ENCODE results near the gene EIF4E1B. TPM values are rescaled to one million over a fixed set of nuclear protein-coding genes. Genes with fewer than 3 reads are reported as not detected.

Gene EIF4E1B
- total and polyA plus RNA-seq, 2 experiments from 2014 or later = 0.17 TPM; not detected in 1

DNA sequence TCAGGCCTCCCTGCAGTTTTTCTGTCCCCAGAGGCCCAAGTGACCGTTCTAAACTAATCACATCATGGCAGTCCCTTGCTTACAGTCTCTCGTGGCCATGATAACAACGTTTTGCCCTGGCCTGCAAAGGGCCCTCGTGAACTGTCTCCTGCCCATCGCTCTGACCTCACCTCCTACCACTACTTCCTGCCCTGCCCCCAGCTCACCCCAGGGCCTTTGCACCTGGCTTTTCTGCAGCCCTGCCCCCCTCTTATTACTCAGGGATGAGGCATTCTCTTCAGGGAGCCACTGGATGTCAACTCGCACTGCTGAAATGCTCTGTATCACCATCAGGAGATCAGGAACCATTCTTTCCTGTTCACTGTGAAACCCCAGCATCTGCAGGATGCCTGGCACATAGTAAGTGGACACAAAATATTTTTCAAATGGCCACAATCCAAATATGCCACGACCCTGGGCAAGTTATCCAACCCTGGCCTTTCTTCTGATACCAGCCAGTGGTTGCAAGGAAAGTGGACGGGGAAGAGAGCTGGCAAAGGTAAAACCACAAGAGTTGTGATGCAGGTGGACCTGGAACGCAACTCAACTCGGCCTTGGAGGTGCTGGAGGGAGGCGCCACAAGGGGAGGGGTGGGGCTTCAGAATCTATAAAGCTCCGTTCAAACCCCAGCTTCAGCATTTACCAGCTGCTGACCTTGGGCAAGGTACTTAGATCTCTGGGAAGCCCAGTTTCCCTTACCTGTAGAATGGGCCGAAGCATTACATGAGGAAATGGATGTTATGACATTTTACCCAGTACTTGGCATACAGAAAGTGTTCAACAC, 1.9 kb upstream of the EIF4E1B start:
- TF ChIP-seq ZNF331 (CRISPR knock-in tag; IDR thresholded peaks at IDR 0.05; ENCODE audit: low read depth) = no peak
- TF ChIP-seq JUNB (IDR thresholded peaks at IDR 0.05; ENCODE audit: unreplicated experiment) = no peak
- TF ChIP-seq, protein P1, sequence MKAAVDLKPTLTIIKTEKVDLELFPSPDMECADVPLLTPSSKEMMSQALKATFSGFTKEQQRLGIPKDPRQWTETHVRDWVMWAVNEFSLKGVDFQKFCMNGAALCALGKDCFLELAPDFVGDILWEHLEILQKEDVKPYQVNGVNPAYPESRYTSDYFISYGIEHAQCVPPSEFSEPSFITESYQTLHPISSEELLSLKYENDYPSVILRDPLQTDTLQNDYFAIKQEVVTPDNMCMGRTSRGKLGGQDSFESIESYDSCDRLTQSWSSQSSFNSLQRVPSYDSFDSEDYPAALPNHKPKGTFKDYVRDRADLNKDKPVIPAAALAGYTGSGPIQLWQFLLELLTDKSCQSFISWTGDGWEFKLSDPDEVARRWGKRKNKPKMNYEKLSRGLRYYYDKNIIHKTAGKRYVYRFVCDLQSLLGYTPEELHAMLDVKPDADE (IDR thresholded peaks at IDR 0.05) = no peak
- no peak for TF ChIP-seq ZNF114 (CRISPR knock-in tag; IDR thresholded peaks at IDR 0.05)
- TF ChIP-seq ZNF462 (CRISPR knock-in tag; IDR thresholded peaks at IDR 0.05) = no peak
- TF ChIP-seq STAT1 (IDR thresholded peaks at IDR 0.05; ENCODE audit: unreplicated experiment) = no peak
- TF ChIP-seq EZH2phosphoT487 (IDR thresholded peaks at IDR 0.05; ENCODE audit: unreplicated experiment) = no peak
- no peak for TF ChIP-seq EZH2 (IDR thresholded peaks at IDR 0.05; ENCODE audit: low read depth, unreplicated experiment)
- Histone ChIP-seq H2AFZ (no peak overlapping the region), H3K4me3 (peak overlapping the region; percentile 87), H3K9me2 (ENCODE audit: insufficient read depth) (no peaks in the 10 kb centered on the region), H4K20me1 (replicated peaks; ENCODE audit: insufficient read depth) (peaks cover 6% of the 10 kb centered on the region; the same call in 1 of the 2 replicates), H3K27me3 (ENCODE audit: insufficient read depth) (peaks cover 41% of the 10 kb centered on the region), H3K79me2 (replicated peaks; ENCODE audit: insufficient read depth) (no peaks in the 10 kb centered on the region), H3F3A (replicated peaks; ENCODE audit: low read depth) (peaks cover 5% of the 10 kb centered on the region; the same call in 1 of the 2 replicates), H3K4me2 (peak overlapping the region; percentile 97), H3K36me3 (ENCODE audit: insufficient read depth) (no peaks in the 10 kb centered on the region), H3K27ac (ENCODE audit: low read depth) (no peak overlapping the region), H3K4me1 (ENCODE audit: insufficient read depth) (peaks cover 15% of the 10 kb centered on the region)
- Mint-ChIP-seq H3K4me1 (peaks cover 34% of the 10 kb centered on the region), H3K36me3 (ENCODE audit: low read depth) (no peaks in the 10 kb centered on the region), H3K27ac (no peak overlapping the region), H3K4me3 (peak overlapping the region; percentile 73), H3K9me3 (peaks cover 2% of the 10 kb centered on the region; the same call in 1 of the 3 replicates), H3K27me3 (ENCODE audit: insufficient read depth, low read depth, poor library complexity) (peaks cover 45% of the 10 kb centered on the region)
- no peak for DNase-seq (ENCODE audit: low spot score)
- no peak for ATAC-seq
